NCI-H2171 treated with DMSO at 0.1 percent for 48 hours (cell line): ENCODE results near the gene NUMB.
A peak's percentile ranks its signal among the peaks of the same experiment; 100 is the strongest.
"Not testable (repeated sequence)": the region's sequence is repeated elsewhere in the genome, so short reads cannot be mapped to it uniquely, and the experiment has no call there.

Source experiments
- DNase-seq: peaks from one replicate; lab custom pipeline; 2025; lab: John Stamatoyannopoulos, UW

Gene NUMB

DNA sequence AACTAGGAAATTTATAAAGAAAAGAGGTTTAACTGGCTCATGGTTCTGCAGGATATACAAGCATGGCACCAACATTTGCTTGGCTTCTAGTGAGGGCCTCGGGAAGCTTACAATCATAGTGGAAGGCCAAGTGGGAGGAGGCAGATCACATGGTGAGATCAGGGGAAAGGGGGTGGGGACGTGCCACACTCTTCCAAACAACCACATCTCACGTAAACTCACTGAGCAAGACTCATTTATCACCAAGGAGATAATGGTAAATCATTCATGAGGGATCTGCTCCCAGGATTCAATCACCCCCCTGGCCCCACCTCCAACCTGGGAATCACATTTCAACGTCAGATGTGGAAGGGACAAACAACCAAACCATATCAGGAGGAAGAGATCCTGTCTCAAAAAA lies 35.8 kb downstream of the NUMB start:
- DNase-seq = peak; percentile 81

DNA sequence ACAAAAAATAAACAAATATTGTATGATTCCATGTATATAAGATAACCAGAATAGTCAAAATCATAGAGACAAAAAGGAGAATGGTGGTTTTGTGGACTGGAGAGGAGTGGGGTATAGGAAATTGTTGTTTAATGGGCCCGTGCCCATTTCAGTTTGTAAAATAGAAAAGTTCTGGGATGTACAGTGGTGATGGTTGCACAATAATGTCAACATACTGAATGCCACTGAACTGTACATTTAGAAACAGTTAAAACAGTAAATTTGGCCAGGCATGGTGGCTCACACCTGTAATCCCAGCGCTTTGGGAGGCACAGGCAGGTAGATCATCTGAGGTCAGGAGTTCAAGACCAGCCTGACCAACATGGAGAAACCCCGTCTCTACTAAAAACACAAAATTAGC lies 40.1 kb downstream of the NUMB start:
- DNase-seq = no peak

GRCh38 chr14:73406248-73406647 lies 52.1 kb downstream of the NUMB start:
- not testable (repeated sequence) for DNase-seq

DNA sequence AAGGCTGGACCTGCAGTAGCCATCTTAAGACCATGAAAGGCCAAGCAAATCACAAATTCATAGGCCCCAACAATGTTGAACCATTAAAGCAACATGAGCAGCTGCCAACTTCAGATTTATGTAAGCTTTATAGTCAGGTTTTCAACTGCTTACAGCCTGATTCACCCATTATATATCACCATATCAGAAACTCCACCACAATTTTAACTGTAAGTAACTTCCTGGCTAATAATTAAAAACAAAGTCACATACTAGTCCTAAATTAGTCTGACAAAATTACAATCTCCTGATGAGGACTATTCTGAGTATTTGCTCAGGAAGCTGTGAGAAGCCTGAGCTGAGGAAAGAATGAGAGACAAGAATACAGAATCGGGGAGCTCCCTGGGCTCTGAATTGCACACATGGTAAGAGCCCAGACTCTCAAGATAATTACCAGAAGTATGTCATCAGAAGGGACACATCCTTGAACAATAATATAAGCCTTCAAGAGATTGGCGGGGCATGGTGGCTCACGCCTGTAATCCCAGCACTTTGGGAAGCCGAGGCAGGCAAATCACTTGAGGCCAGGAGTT lies 55.1 kb downstream of the NUMB start:
- no peak for DNase-seq

DNA sequence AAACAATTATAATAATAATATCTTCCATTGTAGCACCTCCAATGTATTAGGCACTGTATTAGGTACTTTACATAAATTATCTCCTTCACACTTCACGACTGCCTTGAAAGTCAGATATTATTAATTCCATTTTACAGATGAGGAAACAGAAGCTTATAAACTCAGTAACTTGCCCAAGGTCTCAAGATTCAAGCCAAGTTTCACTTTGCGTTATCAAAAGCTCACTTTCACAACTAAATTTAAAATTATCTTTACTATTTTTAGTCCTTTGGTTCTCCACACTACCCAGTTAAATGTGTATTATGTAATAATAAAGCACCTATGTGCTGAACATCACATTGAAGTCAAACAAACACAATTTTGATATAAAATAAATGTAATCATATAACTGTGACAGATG lies 55.8 kb downstream of the NUMB start:
- no peak for DNase-seq

DNA sequence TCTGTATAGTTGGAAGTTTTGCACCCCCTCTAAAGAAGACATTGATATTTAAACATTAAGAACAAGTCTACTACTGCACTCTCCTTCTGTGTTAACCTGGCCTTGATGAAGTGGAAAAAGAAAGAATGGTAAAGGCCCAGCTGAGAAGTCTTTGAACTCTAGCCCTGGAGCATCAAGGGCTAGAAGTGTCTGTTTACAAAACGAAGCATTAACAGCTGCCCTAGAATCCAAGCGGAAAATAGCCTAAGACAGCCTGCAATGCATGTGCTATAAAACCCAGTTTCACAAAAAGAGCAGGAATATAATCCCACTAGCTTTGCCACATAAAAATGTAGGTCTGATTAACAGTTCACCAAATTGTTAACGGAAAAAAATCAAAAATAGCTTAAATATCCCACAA lies 60.5 kb downstream of the NUMB start:
- peak; percentile 77 for DNase-seq

- no peak for DNase-seq
Measured at GRCh38 chr14:73394317-73394716, 64.0 kb downstream of the NUMB start.

DNA sequence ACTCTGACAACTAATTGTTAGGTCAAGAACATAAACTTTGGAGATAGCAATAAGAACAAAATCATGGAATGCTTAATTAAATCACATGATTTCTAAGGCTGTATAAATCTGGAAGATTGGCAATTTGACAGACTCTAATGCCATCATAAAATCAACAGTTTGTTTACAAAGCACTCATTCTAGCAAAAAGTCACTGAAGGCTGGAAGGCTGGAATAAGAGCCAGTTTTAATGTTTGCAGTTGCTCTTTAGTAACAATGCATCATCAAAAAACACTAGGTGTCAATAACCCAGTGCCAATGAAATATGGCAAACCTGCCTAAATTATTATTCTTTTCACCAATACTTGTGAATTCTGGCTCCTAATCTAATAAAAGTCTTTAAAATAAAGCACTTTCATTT lies 65.0 kb downstream of the NUMB start:
- DNase-seq = no peak

DNA sequence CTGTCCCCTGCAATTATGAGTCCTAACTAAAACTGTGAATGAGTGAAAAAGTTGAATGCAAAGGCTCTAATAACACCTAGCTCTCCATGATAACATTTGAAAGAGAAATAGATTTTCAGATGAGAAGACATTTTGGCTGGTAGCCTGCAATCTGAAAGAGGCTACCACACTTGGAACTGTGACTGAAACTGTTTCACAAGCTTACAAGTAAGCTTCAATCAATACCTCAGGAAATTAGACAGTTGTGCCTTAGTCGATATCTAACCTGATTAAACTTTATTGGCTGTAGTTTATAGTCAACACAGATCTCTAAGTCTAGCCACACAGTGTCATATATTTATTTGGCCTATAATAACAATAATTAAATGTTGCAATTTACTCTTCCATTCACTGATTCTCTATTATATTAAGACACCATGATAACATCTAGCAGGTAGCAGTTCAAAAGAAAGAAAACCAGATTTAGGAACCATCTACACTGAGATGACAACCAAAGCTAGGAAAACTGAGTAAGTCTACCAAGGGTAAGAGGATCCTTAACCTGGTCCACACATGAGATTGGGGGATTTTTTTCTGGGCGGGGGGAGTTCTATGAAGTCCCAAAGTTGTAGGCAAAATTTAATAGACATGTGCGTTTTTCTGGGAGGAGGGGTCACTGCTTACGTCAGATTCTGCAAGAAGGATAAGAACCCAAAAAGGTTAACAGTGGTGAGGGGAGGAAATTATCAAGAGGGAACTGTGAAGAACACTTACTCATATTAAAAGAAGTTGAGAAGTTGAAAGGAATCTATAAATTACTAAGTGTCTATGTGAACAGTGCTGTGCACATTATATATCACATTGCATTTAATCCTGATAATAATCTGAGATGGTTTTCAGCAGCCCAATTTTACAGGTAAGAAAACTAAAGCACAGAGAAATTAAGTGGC lies 65.8 kb downstream of the NUMB start:
- no peak for DNase-seq

GRCh38 chr14:73387860-73388259 lies 70.5 kb downstream of the NUMB start:
- not testable (repeated sequence) for DNase-seq

GRCh38 chr14:73386342-73386741 lies 72.0 kb downstream of the NUMB start:
- no peak for DNase-seq

GRCh38 chr14:73385021-73385420 lies 73.3 kb downstream of the NUMB start:
- DNase-seq = not testable (repeated sequence)

DNA sequence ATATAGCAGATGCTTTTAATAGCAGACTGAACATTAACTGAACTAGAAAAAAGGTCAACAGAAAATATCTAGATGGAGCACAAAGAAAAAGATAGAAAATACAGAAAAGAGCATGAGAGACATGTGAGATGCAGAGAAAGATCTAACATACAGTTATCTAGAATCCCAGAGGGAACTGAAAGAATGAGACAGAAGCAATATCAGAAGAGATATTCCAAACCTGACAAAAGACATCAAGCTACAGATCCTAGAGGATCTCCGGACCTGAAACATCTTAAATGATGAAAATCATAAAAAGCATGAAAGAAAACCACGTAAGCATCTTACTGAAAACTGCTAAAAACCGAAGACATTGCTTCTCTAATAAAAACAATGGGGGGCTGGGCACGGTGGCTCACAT lies 75.0 kb downstream of the NUMB start:
- DNase-seq = no peak

DNA sequence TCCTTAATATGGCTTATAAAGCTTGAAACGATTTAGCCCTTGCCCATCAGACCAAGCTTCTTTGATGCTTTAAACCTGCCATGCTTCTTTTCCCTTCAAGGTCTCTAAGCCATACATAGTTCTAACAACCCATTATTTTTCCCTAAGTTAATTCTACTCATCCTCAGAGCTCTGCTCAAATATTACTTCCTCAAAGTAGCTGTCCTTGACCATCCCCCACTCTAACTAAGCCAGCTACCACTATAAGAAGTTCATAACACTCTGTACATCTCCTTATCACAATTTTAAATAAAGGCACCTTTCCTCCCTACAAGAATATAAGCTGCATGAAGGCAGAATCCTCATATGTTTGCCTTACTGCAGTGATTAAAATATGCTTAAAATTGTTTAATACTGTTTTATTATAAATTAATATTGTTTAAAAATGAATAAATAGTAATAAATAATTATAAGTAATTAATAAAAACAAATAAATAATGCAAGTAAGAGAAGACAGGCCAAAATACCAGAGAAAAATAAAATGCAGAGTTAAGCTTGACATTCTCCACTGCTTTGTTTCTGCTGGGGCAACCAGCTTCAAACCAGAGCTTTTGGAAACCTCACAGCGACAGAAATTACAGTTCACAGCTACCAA lies 76.8 kb downstream of the NUMB start:
- DNase-seq = no peak

DNA sequence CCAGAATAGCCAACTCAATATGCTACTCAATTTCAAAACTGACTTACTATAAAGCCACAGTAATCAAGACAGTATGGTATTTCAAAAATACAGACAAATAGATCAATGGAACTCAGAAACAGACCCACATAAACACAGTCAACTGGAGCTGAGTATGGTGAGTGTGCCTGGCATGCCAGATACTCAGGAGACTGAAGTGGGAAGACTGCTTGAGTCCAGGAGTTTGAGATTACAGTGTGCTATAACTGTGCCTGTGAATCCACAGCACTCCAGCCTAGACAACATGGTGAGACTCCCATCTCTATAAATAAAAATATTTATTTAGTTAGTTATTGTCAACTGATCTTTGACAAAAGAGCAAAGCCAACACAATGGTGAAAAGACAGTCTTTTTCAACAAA lies 81.8 kb downstream of the NUMB start:
- no peak for DNase-seq

DNA sequence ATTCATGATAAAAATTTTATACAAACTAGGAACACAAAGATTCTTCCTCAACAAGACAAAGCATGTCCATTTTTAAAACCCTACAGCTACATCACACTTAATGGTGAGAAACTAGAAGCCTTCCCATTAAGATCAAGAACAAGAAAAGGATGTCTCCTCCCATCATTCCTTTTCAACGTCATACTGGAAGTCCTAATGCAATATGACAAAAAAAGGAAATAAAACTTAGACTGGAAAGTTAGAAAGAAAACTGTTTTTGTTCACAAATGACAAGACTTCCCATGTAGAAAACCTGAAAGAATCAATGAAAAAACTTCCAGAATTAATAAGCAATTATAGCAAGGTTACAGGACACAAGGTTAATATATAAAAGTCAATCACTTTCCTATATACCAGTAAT lies 82.5 kb downstream of the NUMB start:
- no peak for DNase-seq

- no peak for DNase-seq
Measured at GRCh38 chr14:73374218-73374617, 84.1 kb downstream of the NUMB start.

- no peak for DNase-seq
Measured at GRCh38 chr14:73372529-73372928, 85.8 kb downstream of the NUMB start.

DNA sequence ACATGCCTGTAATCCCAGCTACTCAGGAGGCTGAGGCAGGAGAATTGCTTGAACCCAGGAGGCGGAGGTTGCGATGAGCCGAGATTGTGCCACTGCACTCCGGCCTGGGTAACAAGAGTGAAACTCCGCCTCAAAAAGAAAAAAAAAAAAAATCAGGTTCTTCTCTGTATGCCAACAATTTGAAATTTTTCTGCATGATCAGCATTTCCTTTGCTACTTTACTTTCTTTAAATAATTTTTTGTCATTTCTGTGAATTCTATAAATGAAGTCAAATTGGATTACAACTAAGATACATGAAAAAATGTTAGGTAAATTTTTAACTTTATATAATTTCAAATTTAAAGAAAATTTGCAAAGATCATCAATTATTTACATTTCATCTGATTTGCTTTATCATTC lies 87.8 kb downstream of the NUMB start:
- no peak for DNase-seq

- no peak for DNase-seq
Measured at GRCh38 chr14:73369428-73369827, 88.9 kb downstream of the NUMB start.

DNA sequence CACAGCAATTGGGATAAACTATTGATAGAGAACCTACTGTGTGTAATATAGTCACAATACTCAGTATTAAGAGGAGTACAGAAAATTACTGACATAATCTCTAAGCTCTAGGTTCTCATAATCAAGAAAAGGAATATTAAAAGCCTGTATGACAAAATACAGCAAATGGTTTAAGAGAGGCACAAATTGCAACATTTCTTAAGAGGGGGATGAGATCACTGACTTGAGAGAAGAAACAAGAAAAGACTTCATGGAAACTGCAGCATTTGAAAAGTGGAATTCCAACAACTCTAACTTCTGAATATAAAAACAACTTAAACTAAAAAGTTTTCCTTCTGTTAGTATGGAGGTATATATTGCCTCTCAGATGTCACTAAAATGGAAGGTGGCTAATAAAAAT lies 89.7 kb downstream of the NUMB start:
- DNase-seq = no peak

GRCh38 chr14:73365727-73366126 lies 92.6 kb downstream of the NUMB start:
- no peak for DNase-seq

DNA sequence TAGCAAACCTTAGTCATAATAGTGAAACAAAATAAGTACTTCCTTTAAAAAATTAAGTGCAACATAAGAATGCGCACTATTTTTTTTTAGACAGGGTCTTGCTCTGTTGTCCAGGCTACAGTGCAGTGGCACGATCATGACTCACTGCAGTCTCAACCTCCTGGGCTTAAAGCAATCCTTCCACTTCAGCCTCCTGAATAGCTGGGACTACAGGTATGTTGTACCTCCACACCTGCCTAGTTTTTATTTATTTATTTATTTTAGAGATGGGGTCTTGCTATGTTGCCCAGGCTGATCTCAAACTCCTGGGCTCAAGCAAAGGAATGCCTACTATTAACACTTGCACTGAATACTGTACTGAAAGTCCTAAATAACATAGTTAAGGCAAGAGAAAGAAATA lies 93.8 kb downstream of the NUMB start:
- no peak for DNase-seq
